ENCODE data around the gene ACKR3.

ACKR3 gene

DNA sequence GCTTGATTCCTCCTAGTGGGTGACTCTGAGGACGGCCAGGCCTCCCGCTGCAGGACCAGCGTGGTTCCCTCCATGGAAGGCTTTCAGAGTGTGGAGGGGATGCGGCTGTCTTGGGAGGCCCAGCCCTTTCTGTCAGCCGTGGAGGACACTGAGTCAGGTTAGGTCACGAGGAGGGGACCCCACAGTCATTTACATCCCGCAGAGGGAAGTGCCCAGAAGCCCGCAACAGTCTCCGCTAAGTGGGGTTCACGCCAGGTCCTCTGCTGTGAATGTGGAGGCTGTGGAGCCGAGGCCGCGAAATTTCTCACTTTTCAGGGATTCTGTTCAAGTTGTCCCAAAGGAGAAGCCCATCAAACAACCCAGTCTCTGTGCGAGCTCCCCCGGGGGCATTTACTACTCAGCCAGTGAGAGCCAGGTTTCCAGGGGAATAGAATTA lies 8.8 kb downstream of the ACKR3 start:
- H3K4me1 Mint-ChIP-seq (ENCODE audit: low read depth): no peaks in the 10 kb centered on the region
- no peak overlapping the region for H3K27ac Mint-ChIP-seq
- no peak overlapping the region for H3K4me3 Mint-ChIP-seq
- no peaks in the 10 kb centered on the region for H3K9me3 Mint-ChIP-seq
- H3K27me3 Mint-ChIP-seq (ENCODE audit: low read depth): no peaks in the 10 kb centered on the region
- no peak for DNase-seq (ENCODE audit: low spot score)
- H3K36me3 Mint-ChIP-seq (ENCODE audit: low read depth): peaks cover 8% of the 10 kb centered on the region

DNA sequence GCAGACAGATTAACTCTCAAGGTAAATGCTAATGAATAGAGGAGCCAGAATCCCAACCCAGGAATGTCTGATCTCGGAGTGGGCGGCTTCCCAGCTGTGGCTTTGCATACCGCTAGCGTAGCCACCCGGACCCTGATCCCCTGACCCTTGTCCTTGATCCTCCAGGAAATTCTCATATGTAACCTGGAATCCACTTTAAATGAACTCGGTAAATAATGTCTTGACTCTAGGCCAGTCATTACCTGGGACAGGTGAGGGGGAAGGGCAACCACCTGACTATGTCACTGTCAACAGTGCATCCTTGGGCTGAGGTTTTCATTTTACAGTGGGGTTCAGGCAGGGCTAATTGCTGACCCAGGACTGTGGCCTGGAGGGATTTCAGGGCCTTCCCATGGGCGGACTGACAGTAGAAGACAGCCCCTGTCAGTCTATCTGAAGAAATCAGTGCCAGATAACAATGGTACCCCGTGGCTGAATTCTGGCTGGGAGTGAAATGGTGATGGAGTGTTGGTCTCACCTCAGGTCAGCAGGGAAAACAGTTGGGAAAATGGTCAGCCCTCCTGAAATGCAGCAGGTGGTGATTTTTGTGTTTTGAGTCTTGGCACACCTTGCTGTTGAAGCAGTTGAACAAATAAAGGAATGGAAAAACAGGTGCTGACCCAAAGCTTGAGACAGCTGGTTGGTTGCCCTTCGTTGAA lies 9.6 kb downstream of the ACKR3 start:
- Mint-ChIP-seq H3K4me3 (no peak overlapping the region), H3K9me3 (no peaks in the 10 kb centered on the region), H3K36me3 (ENCODE audit: low read depth) (peaks cover 8% of the 10 kb centered on the region), H3K4me1 (ENCODE audit: low read depth) (no peaks in the 10 kb centered on the region), H3K27ac (no peak overlapping the region), H3K27me3 (ENCODE audit: low read depth) (no peaks in the 10 kb centered on the region)
- no peak for DNase-seq (ENCODE audit: low spot score)

DNA sequence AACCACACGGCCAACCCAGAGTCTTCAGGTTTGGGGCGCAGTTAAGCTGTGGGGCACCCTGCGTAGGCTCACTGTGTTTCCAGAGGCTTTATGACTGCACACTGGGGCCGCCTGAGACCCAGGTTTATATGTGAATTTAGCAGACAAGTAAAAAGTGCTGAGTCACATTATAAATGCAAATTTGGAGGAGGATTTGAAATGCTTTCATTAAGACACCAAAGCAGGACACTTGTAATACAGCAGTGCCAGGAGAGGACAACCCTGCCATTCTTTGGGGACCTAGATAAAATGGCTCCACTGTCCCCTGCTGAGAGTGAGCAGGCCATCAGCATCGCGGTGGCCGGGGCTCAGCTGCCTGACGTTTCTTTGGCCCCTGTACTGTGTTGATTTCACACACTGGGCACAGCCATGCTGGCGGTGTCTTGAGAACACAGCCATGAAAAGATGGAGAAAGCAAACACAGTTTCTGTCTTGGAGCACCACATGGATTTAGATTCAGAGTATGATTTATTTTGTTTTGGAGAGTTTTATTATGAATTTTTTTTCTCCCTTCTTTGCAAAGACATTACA lies 10.2 kb downstream of the ACKR3 start:
- H3K36me3 Mint-ChIP-seq (ENCODE audit: low read depth): peaks cover 8% of the 10 kb centered on the region
- no peak overlapping the region for H3K27ac Mint-ChIP-seq
- H3K4me1 Mint-ChIP-seq (ENCODE audit: low read depth): no peaks in the 10 kb centered on the region
- DNase-seq (ENCODE audit: low spot score): no peak
- H3K9me3 Mint-ChIP-seq: no peaks in the 10 kb centered on the region
- H3K4me3 Mint-ChIP-seq: no peak overlapping the region
- no peaks in the 10 kb centered on the region for H3K27me3 Mint-ChIP-seq (ENCODE audit: low read depth)

DNA sequence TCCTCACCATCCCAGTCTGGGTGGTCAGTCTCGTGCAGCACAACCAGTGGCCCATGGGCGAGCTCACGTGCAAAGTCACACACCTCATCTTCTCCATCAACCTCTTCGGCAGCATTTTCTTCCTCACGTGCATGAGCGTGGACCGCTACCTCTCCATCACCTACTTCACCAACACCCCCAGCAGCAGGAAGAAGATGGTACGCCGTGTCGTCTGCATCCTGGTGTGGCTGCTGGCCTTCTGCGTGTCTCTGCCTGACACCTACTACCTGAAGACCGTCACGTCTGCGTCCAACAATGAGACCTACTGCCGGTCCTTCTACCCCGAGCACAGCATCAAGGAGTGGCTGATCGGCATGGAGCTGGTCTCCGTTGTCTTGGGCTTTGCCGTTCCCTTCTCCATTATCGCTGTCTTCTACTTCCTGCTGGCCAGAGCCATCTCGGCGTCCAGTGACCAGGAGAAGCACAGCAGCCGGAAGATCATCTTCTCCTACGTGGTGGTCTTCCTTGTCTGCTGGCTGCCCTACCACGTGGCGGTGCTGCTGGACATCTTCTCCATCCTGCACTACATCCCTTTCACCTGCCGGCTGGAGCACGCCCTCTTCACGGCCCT lies 11.2 kb downstream of the ACKR3 start:
- Mint-ChIP-seq H3K4me3 (no peak overlapping the region), H3K27ac (no peak overlapping the region), H3K4me1 (ENCODE audit: low read depth) (no peaks in the 10 kb centered on the region), H3K36me3 (ENCODE audit: low read depth) (peaks cover 8% of the 10 kb centered on the region), H3K27me3 (ENCODE audit: low read depth) (no peaks in the 10 kb centered on the region), H3K9me3 (no peaks in the 10 kb centered on the region)
- no peak for DNase-seq (ENCODE audit: low spot score)

DNA sequence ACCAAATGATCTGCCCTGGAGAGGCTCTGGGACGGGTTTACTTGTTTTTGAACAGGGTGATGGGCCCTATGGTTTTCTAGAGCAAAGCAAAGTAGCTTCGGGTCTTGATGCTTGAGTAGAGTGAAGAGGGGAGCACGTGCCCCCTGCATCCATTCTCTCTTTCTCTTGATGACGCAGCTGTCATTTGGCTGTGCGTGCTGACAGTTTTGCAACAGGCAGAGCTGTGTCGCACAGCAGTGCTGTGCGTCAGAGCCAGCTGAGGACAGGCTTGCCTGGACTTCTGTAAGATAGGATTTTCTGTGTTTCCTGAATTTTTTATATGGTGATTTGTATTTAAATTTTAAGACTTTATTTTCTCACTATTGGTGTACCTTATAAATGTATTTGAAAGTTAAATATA lies 11.9 kb downstream of the ACKR3 start:
- Mint-ChIP-seq H3K4me1 (ENCODE audit: low read depth) (no peaks in the 10 kb centered on the region), H3K27me3 (ENCODE audit: low read depth) (no peaks in the 10 kb centered on the region), H3K4me3 (no peak overlapping the region), H3K36me3 (ENCODE audit: low read depth) (peaks cover 8% of the 10 kb centered on the region), H3K27ac (no peak overlapping the region), H3K9me3 (no peaks in the 10 kb centered on the region)
- DNase-seq (ENCODE audit: low spot score): no peak

DNA sequence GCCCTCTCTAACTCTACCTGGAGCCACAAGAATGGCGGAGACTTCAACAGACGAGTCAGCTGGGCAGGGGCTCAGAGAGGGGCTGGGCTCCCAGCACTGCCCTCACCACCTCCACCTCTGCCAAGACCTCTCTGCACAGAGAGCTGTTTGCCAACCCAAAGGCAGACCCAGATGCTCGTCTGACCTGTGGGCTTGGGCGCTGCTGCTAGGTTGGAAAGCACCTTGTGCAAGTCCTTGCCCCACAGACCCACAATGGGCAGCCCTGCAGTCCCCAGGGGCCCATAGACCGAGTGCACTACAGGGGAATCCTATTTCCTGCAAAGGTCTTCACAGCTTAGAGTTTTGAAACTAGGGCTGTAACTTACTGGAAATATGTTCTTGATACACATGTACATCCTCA lies 13.3 kb downstream of the ACKR3 start:
- Mint-ChIP-seq H3K4me3 (no peak overlapping the region), H3K4me1 (ENCODE audit: low read depth) (no peaks in the 10 kb centered on the region), H3K27me3 (ENCODE audit: low read depth) (no peaks in the 10 kb centered on the region), H3K36me3 (ENCODE audit: low read depth) (peaks cover 8% of the 10 kb centered on the region), H3K27ac (no peak overlapping the region), H3K9me3 (no peaks in the 10 kb centered on the region)
- no peak for DNase-seq (ENCODE audit: low spot score)

DNA sequence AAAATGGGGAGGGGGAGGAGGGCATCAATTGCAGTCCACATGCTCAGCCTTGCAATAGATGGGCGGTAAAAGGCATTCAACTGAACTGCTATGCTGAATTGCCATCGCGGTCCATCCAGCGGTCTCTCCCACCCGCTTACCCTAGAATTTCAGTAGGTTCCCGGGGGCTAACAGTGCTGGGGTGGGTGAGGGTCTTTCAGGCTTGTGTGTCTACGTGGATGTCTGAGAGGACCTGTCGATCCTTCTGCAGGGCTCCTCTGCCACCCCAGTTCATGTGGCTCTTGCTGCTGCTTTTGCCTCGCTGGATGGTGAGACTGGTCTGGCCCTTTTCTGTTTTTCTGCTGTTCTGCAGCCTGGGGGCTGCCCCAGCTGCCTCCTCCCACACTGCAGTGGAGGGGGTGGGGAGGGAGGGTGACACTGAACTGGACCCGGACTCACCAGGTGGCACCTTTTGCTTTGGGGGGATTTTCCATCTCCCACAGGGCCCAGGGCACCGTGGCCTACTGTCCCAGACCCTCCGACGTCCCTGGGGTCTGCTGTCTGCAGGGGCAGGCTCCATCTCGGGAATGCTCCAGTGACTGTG lies 14.1 kb downstream of the ACKR3 start:
- DNase-seq (ENCODE audit: low spot score): no peak
- H3K4me3 Mint-ChIP-seq: no peak overlapping the region
- peaks cover 8% of the 10 kb centered on the region for H3K36me3 Mint-ChIP-seq (ENCODE audit: low read depth)
- no peaks in the 10 kb centered on the region for H3K27me3 Mint-ChIP-seq (ENCODE audit: low read depth)
- H3K9me3 Mint-ChIP-seq: no peaks in the 10 kb centered on the region
- no peak overlapping the region for H3K27ac Mint-ChIP-seq
- no peaks in the 10 kb centered on the region for H3K4me1 Mint-ChIP-seq (ENCODE audit: low read depth)

DNA sequence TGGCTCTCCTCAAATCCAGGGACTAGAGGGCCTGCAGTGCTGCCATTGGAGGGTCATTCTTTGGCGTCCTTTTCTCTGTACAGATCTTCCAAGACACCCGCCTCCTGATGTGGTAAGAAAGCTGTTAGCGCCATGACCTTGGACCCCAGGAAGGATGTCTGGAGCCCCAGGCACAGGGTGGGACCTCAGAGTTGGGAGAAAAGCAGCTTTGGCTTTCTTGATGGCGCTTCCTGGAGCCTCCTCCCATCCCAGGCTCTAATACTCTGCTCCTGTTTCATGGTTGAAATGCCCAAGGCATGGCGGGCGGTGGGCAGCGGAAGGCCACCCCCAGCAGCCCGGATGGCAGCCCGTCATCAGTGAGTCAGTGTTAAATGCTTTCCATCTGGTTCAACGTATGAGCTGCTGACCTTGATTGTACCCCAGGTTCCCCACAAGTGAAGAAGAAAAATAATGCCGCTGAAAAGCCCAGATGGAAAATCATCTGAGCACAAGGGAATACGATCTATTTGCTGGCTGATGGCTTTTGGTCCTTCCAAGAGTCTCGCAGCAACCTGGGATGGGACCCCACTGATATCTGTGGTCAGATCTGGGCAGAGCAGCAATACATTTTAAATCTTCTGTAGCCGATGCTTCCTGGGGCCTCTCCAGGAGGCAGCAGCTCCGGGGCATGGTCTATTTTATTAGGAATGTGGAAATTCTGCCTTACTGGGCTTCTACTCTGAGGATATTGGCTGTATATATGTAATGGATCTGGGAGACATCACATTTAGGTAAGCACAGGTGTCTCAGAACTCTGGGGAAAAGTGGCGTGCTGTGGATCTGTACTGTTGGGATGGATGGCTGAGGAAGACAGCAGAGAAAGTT lies 15.1 kb downstream of the ACKR3 start:
- no peaks in the 10 kb centered on the region for H3K4me1 Mint-ChIP-seq (ENCODE audit: low read depth)
- H3K4me3 Mint-ChIP-seq: no peak overlapping the region
- DNase-seq (ENCODE audit: low spot score): no peak
- no peaks in the 10 kb centered on the region for H3K27me3 Mint-ChIP-seq (ENCODE audit: low read depth)
- H3K9me3 Mint-ChIP-seq: no peaks in the 10 kb centered on the region
- peaks cover 8% of the 10 kb centered on the region for H3K36me3 Mint-ChIP-seq (ENCODE audit: low read depth)
- no peak overlapping the region for H3K27ac Mint-ChIP-seq

DNA sequence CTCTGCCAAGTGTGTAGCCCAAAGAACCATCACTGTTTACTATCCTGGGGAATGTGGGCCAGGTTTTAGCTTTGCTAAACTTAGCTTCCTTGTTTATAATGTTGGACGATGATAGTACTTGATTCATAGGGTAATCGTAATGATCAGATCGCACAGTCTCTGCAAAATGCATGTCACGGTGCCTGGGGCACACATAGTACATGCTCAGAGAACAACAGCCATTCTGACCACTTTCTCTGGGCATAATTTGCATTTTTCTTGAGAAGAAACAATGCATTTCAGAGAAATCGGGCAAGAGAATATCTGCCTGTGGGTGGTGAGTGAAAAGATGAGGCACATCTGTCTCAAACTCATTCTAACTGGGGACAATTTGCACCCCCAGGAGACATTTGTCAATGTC lies 16.3 kb downstream of the ACKR3 start:
- Mint-ChIP-seq H3K27me3 (ENCODE audit: low read depth) (no peaks in the 10 kb centered on the region), H3K27ac (no peak overlapping the region), H3K4me1 (ENCODE audit: low read depth) (no peaks in the 10 kb centered on the region), H3K4me3 (no peak overlapping the region), H3K36me3 (ENCODE audit: low read depth) (peaks cover 4% of the 10 kb centered on the region), H3K9me3 (no peaks in the 10 kb centered on the region)
- no peak for DNase-seq (ENCODE audit: low spot score)

DNA sequence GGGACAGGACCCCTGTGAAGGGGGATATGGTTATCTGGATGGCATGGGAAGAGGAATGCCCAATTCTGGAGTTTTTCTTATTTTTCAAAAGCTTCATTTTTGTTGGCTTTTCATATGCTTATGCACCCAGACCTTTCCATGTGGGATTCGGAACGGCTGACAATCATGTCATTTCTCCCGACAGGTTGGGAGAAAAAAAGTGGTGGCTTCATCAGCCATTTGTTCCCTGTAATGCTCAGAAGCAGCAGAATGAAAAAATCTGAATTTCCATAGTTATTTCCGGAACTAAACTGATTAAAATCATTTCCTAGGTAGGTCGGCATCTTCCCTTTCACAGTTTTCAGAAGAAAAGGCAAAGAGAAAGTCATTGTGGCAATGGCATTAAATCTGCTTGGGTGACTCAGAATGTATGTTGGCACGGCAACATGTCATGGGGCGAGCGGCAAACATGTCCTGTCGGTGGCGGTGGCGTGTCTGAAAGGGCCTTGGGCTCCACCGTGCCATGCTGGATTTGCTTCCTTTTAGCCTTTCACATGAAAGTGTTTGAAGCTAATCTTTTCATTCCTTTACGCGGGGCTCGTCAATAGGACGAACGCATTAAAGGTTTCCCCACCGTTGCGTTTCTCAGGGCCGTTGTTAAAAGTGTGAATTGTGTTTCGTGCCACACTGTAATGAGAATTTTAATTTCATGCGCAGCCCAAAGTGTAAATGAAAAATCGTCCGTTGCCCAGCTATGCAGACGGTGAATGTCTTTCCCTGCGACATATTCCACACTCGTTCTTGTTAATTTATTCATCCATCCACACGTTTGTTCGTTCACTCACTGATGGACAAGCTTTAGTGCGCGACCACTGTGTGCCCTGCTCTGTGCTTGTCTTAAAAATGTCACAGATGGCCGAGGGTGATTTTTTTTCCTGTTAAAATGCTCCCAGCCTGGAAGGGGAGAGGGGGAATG lies 18.5 kb downstream of the ACKR3 start:
- Mint-ChIP-seq H3K27me3 (ENCODE audit: low read depth) (no peaks in the 10 kb centered on the region), H3K4me3 (no peak overlapping the region), H3K27ac (no peak overlapping the region), H3K9me3 (no peaks in the 10 kb centered on the region), H3K36me3 (ENCODE audit: low read depth) (no peaks in the 10 kb centered on the region), H3K4me1 (ENCODE audit: low read depth) (no peaks in the 10 kb centered on the region)
- no peak for DNase-seq (ENCODE audit: low spot score)

DNA sequence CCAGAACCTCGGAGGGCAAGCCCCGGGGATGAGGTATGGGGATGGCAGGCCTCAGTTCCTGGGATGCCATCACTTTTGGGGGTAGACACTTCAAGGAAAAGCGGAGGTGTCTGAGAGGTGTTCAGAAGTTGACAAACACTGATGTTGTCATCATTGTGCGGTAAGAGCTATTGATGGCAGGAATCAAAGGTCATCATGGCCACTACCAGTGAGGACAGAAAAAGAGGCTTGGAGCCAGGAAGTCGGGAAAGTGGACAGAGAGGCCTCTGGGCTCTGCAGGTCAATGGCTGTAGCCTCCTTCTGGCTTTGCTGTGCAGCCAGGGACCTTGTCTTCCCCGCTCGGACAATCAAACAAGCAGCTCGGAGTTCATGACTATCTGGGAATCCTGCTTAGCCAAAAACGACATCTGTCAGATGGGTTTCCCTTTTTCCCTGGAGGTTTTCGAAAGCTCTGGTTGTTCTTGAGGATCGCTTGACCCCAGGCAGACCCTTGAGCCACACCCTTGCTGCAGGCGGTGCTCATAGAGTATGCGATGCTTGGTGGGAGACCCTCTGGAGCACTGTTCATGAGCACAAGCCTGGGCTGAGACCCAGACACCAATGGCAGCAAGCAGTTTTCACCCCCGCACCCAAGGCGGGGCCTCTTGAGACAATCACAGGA lies 19.4 kb downstream of the ACKR3 start:
- Mint-ChIP-seq H3K9me3 (no peaks in the 10 kb centered on the region), H3K4me3 (no peak overlapping the region), H3K4me1 (ENCODE audit: low read depth) (no peaks in the 10 kb centered on the region), H3K27ac (no peak overlapping the region), H3K27me3 (ENCODE audit: low read depth) (no peaks in the 10 kb centered on the region), H3K36me3 (ENCODE audit: low read depth) (no peaks in the 10 kb centered on the region)
- no peak for DNase-seq (ENCODE audit: low spot score)

DNA sequence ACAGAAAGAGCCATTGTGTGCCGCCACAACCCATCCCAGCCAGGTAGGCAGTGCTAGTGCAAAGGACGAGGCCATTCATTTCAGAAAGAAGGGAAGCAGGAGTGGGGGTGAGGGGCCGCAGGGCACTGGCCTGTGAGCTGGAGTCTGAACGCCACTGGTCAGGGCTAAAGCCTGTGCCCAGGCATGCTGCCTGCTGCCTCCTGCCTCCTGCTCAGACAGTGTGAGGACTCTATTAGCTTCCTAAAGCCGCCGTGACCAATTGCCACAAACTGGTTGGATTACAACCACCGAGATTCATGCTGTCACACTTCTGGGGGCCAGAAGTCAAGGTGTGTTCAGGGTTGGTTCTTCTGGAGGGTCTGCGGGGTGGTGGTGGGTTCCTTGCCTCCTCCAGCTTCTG lies 21.2 kb downstream of the ACKR3 start:
- Mint-ChIP-seq H3K27ac (no peak overlapping the region), H3K9me3 (no peaks in the 10 kb centered on the region), H3K27me3 (ENCODE audit: low read depth) (no peaks in the 10 kb centered on the region), H3K36me3 (ENCODE audit: low read depth) (no peaks in the 10 kb centered on the region), H3K4me3 (no peak overlapping the region), H3K4me1 (ENCODE audit: low read depth) (no peaks in the 10 kb centered on the region)
- DNase-seq (ENCODE audit: low spot score): no peak

DNA sequence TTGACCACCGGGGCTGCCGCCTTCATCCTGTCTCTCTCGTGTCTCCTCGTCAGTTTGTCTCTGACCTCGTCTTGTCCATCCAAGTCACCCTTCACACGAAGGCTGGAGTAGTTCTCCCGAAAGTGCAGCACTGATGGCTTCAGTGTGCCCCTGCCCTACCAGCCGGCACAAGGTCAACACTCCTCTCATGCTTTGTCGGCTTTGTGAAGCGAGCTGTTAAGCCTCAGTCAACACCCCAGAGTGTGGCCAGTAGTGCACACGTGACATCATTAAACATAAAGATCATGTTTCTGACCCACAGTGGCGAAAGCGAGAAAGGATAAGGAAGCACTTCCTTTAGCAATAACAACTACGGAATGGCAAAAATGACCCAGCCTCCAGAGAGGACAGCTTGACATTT lies 23.2 kb downstream of the ACKR3 start:
- H3K27me3 Mint-ChIP-seq (ENCODE audit: low read depth): peaks cover 1% of the 10 kb centered on the region
- H3K9me3 Mint-ChIP-seq: no peaks in the 10 kb centered on the region
- H3K27ac Mint-ChIP-seq: no peak overlapping the region
- H3K4me1 Mint-ChIP-seq (ENCODE audit: low read depth): no peaks in the 10 kb centered on the region
- H3K4me3 Mint-ChIP-seq: no peak overlapping the region
- DNase-seq (ENCODE audit: low spot score): no peak
- no peaks in the 10 kb centered on the region for H3K36me3 Mint-ChIP-seq (ENCODE audit: low read depth)

Data from T-helper 2 cell treated with Interferon-gamma antibody and Interleukin-4, amounts not matched to agents 5 μg/mL and 100 μg/mL, for 36 hours (primary cell).